Activated T-cell treated with anti-CD3 and anti-CD28 coated beads for 4 hours (primary cell): ENCODE data around the gene ZDHHC11B.

Source experiments
- DNase-seq: peaks from one replicate; pipeline ENCODE4 v3.0.0-alpha.2; 2020

Gene ZDHHC11B

GRCh38 chr5:671459-672328 is 112.8 kb downstream of the ZDHHC11B start:
- DNase-seq, result peak; percentile 52

GRCh38 chr5:670396-671270 is 113.9 kb downstream of the ZDHHC11B start:
- DNase-seq, result no peak

GRCh38 chr5:669842-670395 is 114.6 kb downstream of the ZDHHC11B start:
- no peak for DNase-seq

DNA sequence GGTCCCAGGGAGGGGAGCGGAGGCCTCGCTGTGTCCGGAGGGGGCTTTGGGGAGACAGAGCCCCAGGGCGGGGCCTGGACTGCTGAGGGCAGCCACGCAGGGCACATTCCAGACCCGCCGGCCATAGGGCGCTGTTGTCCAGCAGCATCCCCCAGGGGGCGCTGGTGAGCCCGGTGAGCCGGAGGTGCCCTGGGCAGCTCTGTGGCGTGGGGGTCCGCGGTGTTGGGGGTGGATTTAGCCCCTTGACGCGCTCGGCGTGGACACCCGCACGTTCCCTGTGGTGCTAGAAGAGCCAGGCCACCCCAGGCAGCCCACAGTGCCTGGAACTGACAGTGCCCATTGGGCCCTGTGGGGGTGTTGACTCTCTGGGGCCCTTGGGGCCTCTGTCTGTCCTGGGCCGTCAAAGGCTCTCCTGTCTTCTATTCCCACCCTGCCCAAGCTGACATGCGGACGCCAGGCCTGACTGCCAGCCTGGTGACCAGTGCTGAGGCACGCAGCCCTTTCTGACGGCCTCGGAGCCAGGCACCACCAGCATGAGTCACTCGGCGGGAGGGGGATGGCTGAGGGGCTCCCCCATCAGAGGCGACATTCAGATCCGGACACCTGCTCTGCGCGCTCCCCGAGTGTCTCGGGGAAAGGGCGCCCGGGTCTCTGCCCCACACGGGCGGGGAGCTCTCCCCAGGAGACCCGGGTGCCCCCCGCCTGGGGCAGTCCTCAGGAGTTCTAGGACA is 115.3 kb downstream of the ZDHHC11B start:
- DNase-seq, result peak; percentile 21

DNA sequence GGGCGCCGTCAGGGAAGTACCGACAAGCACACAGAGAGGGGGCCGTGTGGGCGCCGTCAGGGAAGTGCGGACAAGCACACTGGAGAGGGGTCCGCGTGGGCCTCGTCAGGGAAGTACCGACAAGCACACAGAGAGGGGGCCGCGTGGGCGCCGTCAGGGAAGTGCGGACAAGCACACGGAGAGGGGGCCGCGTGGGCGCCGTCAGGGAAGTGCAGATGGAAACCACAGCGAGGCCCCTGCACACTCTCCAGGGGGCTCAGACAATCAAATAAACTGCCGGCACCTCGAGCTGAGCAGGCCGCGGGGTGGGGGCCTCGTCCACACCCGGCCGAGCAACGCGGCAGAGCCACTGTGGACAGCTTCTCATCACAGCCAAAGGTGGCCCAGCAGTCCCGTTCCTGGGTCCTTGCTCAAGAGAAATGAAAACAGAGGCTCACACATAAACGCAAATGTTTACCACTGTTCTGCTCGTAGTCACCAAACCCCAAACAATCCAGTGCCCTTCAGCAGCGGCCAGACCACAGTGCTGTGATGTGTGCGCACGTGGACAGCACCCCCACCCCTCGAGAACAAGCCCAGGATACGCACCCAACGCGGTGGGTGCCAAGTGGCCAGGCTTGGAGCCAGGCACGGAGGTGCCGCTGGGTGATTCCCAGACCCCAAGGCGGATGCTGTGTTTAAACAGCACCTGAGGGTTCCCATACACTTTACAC is 116.1 kb downstream of the ZDHHC11B start:
- DNase-seq, result no peak

- no peak for DNase-seq
Measured at GRCh38 chr5:666816-667498, 117.6 kb downstream of the ZDHHC11B start.

GRCh38 chr5:665956-666711 is 118.4 kb downstream of the ZDHHC11B start:
- no peak for DNase-seq

GRCh38 chr5:665541-665955 is 119.0 kb downstream of the ZDHHC11B start:
- DNase-seq, result no peak

DNA sequence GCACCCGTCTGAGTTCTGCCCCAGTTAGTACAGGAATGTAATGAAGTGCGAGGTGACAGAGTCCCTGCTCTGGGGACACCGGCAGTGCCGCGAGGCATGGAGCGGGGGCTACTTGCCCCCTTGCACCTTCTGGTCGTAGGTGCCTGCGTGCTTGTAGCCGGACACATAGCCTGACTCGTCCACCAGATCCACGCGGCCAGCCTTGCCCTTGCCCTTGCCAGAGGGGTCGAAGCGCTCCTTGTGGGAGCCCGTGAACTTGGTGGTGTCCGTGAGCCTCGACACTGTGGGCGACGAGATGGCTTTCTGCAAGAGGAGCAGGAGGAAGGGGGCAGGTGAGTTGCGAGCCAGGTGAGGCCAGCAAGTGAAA is 119.6 kb downstream of the ZDHHC11B start:
- DNase-seq, result no peak

DNA sequence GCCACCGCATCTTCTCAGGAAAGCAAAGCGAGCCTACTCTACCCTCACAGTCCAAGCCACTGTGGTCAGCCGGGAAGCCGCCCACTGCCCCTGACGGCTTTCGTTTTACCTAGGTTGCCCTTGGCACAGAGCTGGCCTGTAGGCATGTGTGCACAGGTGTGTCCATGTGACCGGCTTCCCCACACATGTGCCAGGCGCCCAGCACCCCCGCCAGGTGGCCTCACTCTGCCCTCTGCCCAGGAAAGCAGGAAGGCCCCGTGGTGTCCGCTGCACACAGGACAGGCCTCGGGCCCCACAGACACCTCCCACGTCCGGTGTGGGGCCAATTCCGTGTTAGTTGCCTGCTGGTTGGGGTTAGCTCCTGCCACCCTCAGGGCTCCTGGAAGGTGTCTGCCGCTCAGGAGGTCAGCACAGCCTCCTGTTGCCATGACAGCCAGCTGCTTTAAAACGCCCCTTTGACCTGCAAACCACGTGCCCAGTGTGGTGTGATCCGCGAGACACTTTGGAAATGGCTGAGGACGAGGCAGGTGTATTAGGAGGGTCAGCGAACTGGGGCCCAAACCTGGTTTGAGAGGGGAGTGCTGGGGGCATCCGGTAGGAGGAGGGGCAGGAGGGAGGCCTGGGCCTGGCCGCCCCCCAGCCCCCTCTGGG is 120.1 kb downstream of the ZDHHC11B start:
- no peak for DNase-seq

DNA sequence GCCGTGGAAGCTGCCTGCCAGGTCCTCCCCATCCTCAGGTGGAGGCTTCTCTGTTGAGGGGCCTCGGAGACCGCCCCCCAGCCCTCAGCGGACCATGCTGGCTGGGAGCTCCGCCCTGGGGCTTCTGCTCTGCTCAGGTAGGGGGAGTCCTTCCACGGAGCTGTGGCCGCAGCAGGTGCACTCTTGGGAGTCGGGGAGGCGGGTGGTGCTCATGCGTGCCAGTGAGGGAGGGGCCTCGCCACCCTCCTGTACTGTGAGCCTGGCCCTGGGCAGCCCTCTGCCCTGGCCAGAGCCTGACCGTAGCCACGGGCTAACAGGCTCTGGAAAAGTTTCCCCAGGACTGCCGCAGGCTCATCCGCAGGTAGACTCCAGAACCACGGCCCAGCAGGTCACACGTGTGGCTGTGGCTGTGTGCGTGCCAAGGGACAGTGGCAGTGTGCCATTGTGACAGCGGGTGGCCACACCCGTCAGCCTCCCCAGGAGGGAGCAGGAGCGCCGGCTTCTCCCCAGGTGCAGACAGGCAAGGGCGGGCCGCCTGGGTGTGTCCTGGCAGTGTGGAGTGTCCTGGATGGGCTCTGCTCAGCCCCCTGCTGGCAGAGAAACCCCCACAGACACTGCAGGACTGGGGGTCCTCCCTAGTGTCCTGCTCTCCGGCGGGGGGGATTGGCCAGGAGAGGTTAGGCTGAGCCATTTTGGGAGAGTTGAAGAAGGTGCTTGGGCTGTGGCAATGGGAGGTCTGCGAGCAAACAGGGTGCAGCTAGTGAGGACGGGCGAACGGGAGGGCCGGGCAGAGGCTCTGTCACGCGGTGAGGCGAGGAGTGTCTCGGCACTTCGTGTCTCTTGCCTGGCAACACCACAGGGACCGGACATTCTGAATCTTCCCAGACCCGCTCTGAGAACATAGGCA is 120.8 kb downstream of the ZDHHC11B start:
- no peak for DNase-seq

- no peak for DNase-seq
Measured at GRCh38 chr5:662751-663435, 121.6 kb downstream of the ZDHHC11B start.

DNA sequence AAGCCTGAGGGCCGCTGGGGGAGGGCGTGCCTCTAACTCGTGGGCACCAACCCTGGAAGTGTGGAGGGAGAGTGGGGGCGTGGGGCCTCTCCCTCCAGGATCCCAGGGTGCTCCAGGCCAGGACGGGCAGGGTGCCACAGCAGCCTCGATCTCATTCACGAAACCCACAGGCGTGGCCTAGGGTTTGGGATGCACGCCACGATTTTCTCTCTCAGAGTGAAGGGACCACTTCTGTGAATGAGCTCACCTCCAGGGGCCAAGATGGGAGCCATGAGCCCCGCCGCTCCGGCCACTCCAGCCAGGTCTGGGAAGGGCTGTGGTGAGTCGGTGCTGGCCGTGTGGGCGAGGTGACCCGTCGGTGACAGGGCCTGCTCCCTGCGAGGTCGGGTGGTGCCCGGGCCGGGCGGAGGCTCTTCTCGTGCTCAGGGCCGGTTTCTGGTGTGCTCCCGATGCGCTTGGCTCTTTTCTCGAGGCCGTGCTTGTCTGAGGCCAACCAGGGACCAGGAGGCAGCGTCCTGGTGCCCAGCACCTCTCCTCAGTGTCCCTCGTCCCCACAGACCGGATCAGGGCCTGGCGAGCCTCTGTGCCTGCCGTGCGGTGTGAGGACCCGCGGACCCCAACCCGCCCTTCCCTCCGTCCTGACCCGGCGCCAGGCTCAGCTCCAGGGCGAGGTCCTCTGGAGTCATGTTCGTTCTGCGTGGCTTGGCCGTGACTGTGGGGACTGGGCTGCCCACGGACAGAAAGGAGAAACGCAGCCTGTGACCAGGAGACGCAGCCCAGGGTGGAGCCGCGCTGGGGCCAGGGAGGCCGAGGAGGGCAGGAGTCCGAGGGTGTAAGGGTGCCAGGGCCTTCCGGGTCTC is 122.4 kb downstream of the ZDHHC11B start:
- DNase-seq, result no peak

GRCh38 chr5:660491-661030 is 124.0 kb downstream of the ZDHHC11B start:
- no peak for DNase-seq
